ENCODE data around the gene CCDC110. TPM values are rescaled to one million over a fixed set of nuclear protein-coding genes. Genes with fewer than 3 reads are reported as not detected.

CCDC110 gene
- total RNA-seq, 1 donor, result not detected

DNA sequence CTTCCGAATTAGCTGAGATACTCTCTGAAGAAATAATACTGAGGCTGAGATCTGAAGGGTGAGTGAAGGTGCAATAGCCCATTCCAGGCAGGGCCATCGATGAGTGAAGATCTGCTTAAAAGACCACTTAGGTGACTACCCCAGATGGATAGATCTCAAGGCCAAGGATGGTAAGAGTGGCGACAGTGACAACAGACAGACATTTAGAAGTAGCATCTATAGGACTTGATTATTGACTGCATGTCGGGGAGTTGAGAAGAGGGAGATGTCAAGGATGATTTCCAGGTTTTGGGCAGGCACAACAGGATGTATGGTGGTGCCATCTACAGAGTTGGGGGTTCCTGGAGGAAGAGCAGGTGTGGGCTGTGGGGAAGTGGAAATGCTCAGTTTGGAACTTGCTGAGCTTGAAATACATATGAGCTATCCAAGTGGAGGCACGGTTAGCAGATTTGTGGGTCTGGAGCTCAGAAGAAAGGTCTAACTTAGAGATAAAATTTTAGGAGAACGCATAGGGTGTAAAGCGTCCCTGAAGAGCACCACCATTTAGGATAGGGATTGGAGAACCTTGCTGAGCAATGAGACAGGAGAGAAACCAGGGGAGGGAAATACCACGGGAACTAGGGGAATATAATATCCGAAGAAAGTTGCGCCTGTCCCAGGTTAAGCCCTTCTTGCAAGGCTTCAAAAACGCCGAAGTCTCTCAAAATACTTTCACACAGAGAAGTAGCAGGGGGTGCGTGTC is 46.5 kb downstream of the CCDC110 start:
- peak; percentile 7 to 35 (median 10) for DNase-seq (ENCODE audit: low read depth in 2 of 3, low spot score in 2 of 3)

- DNase-seq (ENCODE audit: low read depth in 2 of 3, low spot score in 2 of 3), result no peak
Observed at GRCh38 chr4:185421366-185422124, 50.0 kb downstream of the CCDC110 start.

GRCh38 chr4:185416955-185417354 is 54.6 kb downstream of the CCDC110 start:
- DNase-seq (ENCODE audit: low read depth in 2 of 3, low spot score in 2 of 3), result no peak

GRCh38 chr4:185412412-185412811 is 59.1 kb downstream of the CCDC110 start:
- DNase-seq (ENCODE audit: low read depth in 2 of 3, low spot score in 2 of 3), result no peak

GRCh38 chr4:185411849-185412248 is 59.7 kb downstream of the CCDC110 start:
- no peak for DNase-seq (ENCODE audit: low read depth in 2 of 3, low spot score in 2 of 3)

DNA sequence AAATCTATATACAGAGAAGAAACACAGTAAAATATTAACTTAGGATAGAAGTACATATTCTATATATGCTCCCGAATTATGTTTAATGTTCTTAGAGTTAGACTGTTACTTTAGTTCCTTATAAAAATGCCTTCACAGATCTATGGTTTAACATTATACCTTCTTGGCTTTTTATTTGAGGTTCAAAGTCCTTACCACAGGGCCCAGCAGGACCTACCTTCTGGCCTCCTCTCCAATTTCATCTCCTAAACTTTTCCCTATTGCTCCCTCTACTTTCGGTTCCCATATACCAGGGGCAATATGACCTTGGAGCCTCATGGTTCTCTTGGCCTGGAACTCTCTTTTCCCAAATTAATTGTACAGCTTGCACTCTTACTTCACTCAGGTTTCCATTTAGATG is 63.1 kb downstream of the CCDC110 start:
- no peak for DNase-seq (ENCODE audit: low read depth in 2 of 3, low spot score in 2 of 3)

DNA sequence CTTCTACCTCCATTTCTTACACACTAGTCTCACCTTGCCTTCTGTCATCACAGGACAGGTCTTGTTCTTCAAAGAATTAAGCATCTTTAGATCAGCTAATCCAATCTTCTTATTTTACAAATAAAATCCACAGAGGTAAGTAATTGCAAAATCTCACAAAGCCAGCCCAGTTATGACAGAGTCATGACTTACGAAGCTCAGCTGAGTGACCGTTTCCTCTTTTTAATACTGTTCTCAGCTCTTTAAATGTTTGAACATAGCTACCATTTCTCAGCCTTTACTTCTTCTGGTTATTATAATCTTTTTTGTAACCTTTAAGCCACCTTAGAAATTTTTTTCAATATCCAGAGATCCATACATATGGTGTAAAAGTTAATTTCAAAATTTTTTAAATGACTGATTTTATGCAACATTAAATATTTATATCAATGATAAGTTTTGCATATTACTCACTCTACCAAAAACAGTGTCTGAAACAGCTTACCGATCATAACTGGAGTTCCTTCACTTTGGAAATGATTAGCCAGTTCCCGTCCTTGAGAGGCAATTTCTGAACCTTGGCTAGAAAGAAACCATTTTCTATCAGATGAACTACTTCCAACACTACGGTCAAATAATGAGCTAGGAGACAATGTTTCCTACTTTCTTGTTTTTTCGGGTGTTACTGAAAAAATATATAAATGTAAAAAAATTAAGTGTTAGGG is 66.1 kb downstream of the CCDC110 start:
- DNase-seq (ENCODE audit: low read depth in 2 of 3, low spot score in 2 of 3), result no peak

DNA sequence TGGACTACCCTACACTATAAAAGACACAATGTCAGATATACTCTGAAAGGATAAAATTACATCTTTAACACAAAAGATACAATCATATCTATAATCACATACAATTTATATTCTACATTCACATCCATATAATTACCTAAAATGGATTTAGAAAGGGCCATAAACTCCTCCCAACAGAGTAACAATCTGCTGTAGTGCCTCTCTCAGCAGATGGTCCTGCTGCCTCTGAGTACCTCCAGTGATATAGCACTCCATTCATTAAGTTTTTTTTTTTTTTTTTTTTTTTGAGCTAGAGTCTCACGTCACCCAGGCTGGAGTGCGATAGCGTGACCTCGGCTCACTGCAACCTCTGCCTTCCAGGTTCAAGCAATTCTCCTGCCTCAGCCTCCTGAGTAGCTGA is 67.5 kb downstream of the CCDC110 start:
- no peak for DNase-seq (ENCODE audit: low read depth in 2 of 3, low spot score in 2 of 3)

GRCh38 chr4:185399466-185399865 is 72.1 kb downstream of the CCDC110 start:
- DNase-seq (ENCODE audit: low read depth in 2 of 3, low spot score in 2 of 3), result no peak

GRCh38 chr4:185398618-185399017 is 72.9 kb downstream of the CCDC110 start:
- no peak for DNase-seq (ENCODE audit: low read depth in 2 of 3, low spot score in 2 of 3)

DNA sequence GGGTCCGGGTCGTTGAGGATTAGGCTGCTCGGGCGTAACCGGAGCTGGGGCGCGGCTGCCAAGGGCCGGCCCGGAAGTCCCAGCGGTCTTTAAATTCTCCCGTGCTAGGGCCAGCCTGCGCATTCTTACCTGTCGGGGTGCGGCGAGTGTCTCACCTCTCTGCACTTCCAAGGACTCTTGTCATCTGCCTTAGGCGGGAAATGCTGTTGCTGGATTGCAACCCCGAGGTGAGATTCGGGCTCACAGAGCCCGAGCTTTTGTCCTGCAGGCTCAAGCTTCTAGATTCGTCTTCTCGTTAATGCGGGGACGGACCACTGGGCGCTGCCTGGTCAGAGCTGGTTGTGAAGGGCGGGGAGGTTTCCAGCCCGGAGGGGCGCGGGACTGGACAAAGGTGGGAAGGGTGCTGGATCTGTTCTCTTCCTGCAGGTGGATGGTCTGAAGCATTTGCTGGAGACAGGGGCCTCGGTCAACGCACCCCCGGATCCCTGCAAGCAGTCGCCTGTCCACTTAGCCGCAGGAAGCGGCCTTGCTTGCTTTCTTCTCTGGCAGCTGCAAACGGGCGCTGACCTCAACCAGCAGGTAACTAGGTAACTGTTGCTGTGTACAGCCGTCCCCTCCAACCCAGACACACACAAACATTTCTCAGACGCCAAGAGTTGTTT is 74.7 kb downstream of the CCDC110 start, which contains the start of gene ANKRD37:
Gene ANKRD37, plus strand, starts transcription at position 118 of the 662 bp plus-strand sequence. Its CDS starts 83 bp downstream, at position 201.
- DNase-seq (ENCODE audit: low read depth in 2 of 3, low spot score in 2 of 3), result no peak

DNA sequence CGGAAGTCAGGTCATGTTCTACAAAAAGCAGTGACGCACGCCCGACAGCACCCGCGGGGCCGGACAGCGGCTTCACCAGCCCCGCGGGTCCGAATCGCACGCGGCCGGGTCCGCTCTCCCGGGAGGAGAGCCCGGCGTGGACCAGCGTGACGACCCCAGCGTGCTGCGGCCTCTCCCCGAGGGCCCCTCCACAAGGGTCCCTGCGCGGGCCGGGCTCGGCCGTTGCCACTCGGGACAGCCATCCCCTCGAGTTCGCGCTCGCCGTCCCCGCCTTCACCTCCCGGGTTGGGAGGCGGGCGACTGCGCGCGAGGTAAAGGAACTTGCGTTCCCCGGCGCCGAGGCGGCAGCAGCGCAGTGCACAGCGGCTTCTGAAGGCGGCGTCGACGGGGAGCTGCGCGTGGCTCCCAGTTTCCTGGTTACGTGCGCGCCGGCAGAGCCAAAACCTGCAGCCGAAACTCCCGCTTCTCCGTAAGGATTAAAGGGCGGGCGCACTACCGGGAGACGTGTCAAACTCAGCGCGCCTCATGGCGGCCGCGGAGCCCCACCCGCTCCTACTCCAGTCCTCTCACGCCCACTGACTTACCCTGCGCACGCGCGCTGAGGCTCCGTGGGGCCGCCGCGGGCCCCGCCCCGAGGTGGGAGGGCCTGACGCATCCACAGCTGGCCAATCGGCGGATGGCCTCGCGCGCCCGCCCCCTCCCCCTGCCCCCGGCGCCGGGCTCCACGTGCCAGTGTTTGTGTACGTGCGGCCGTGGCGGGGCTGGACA is 75.4 kb downstream of the CCDC110 start:
- DNase-seq (ENCODE audit: low read depth in 2 of 3, low spot score in 2 of 3), result peak; percentile 90 to 97 (median 92)

GRCh38 chr4:185395238-185395955 is 76.1 kb downstream of the CCDC110 start, which contains the start of gene LRP2BP:
LRP2BP (minus strand) TSS chr4:185395924; CDS start chr4:185378186, 17,738 bp downstream.
- DNase-seq (ENCODE audit: low read depth in 2 of 3, low spot score in 2 of 3), result peak in 2 of 3 donors; percentile 14 to 51

Small RNA genes lying within 50 kb of the gene (small RNA-seq; reads per million reads assigned to genes)
- gene RF00019, result not detected

Other genes starting within 250 kb of the CCDC110 start
- gene LRP2BP, start 75.8 kb downstream of the CCDC110 start, total RNA-seq, result 0.54 TPM
- 4.3 TPM for gene ANKRD37, start 74.9 kb downstream of the CCDC110 start, total RNA-seq
- 16.2 TPM for gene UFSP2, start 45.8 kb downstream of the CCDC110 start, total RNA-seq
- gene PDLIM3, start 63.8 kb upstream of the CCDC110 start, total RNA-seq, result under 0.01 TPM